ENCODE data around the gene F2RL3.
"Not testable (repeated sequence)": the region's sequence is repeated elsewhere in the genome, so short reads cannot be mapped to it uniquely, and the experiment has no call there.

The F2RL3 gene

DNA sequence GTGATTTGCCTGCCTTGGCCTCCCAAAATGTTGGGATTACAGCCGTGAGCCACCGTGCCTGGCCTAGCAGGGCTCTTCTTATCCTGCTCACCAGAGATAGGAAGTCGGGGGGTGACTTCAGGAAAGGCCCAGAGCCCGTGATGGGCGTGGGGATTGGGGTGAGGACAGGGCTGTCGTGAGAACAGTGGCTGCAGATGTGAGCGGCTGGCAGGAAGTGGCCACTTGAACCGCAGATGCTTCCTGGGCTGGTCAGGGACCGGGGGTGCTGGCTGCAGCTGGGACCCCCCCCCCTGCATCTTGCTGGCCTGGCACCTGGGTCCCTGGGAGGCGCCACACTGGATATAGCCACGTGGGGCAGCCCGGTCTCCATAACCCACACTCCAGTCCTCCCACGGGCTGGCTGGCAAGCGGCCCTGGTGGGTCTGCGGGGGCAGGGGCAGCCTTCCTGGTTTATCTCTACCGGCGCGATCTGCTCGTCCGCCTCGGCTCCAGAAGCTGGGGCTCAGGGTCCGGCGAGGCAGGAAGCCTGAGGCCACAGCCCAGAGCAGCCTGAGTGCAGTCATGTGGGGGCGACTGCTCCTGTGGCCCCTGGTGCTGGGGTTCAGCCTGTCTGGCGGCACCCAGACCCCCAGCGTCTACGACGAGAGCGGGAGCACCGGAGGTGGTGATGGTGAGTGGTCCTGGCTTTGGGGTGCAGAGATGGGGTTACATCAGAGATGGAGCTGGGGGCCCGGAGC lies at the start of gene F2RL3:
TSS of gene F2RL3 (plus strand) at position 371 of the 737 bp plus-strand sequence. CDS start at position 562, 191 bp downstream.
- no peak for DNase-seq

DNA sequence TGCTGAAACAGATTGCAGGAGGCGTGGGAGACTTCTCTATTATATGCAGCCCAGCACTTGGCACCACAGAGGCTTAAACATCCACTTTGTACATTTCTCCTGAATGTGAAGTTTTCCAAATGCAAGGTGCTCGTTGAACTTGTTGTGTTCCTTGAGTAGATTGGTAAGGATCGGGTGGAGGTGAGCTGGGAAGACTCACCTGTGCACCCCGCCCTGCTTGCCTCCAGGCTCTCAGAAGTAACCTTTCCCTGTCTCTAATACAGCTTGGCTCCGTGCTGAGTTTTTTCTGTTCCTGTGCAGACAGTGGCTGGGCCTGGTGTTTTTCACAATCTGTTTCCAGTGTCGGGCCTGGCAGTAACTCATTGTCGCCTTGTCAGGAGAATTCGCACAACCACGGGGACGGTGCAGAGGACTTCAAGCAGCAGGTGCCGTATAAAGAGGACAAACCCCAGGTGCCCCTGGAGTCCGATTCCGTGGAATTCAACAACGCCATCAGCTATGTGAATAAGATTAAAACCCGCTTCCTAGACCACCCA lies 47.3 kb upstream of the F2RL3 start:
- DNase-seq: no peak

DNA sequence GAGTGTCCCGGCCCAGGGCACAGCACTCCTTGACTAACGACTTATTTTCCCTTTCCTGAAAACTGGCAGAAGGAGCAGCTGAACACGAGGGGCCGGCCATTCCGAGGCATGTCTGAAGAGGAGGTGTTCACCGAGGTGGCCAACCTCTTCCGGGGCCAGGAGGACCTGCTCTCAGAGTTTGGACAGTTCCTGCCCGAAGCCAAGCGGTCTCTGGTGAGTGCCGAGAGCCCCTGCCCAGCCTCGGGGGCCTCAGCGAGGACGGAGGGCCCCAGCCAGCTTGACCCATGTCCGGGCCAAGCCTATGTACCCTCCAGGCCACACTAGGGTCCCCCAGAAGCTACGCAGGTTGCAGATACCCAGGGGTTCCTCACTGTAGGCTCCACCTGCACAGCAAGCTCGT lies 41.9 kb upstream of the F2RL3 start:
- no peak for DNase-seq

DNA sequence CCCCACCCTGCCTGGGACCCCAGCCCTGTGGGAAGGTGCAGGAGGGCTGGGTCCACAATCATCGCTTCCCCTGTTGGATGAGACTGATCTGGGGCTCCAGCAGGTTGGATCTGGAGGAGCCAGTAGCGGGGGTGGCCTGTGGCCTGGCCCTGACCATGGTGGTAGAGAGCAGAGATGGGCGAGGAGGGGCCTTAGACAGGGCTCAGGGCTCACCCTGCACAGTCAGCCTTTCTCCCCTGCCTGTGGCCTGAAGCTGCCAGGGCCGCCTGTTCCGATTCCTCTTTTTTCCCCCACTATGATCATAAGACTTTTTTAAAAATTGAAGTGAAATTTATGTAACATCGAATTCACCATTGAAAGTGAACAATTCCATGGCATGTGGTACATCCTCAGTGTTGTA lies 41.4 kb upstream of the F2RL3 start:
- no peak for DNase-seq

DNA sequence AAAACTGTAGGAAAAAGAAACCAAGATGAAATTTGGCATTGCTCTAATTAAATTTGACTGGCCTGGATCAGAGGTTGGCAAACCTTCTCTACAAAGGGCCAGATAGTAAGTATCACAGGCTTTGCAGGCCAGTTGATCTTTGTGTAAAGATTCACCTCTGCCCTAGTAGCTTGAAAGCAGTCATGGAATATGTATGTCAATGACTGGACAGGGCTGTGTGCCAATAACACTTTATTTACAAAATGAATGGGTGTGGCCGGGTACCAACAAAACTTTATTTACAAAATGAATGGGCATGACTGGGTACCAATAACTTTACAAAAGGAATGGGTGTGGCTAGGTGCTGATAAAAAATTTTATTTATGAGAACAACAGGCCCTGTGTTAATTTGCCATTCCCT lies 39.6 kb upstream of the F2RL3 start:
- DNase-seq: no peak

DNA sequence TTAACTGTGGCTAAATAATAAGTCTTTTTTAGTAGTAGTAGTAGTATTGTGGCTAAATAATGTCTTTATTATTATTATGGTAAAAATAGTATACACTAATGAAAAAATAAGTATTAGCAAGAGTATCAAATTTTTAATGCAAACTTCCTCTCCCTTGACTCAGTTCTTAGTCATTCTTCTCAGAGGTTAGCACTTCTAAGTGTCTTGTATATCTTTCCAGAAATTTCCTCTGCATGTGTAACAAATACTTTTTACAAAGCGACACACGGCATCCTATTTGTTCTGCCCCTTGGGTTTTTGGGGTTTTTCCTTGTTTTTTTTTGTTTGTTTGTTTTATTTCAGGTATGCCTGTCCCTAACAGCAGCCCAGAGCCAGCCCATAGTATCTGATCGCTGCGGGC lies 38.7 kb upstream of the F2RL3 start:
- DNase-seq: no peak

DNA sequence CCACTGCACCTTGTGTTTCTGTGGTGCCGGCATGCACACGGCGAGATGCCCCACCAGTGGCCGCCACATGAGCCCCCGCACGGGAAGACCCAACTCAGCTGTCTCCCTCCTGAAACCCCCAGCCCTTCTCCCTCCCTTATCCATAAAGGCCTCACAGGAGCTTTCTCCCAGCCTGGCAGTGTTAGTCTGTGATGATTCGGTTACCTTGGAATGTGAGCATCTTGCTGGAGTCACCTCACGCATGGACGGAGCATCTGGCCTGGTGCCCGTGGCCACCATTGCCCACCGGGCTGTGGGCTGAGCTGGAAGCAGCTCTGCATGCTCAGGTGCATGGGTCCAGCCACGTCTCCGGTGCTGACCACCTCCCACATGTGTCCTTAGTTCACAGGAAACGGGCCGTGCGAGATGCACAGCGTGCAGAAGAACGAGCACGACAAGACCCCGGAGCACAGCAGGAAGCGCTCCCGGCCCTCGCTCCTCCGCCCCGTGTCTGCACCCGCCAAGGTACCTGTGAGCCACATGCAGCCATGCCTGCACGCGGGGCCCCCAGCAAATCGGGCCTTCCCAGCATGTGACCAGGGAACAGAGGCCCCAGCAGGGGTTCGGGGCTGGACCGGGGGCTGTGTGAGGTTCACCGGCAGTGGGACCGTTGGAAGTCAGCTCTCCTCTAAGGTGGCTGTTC lies 37.6 kb upstream of the F2RL3 start:
- DNase-seq: no peak

DNA sequence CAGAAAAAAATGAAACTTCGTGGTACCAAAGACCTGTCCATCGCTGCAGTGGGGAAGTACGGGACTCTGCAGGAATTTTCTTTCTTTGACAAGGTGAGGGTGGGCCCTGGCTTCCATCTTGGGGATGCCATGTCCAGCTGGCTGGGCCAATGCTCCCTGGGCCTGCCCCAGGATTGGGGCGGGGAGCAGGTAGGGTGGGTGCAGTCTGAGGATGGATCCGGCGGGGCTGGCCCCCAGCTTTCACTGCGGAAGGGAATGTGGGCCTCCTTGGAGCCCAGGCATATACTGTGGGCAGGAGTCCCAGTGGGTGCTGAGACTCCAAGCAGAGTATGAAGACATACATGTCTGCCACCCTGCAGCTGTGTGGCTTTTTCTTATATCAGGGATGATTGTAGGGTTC lies 35.7 kb upstream of the F2RL3 start:
- no peak for DNase-seq

DNA sequence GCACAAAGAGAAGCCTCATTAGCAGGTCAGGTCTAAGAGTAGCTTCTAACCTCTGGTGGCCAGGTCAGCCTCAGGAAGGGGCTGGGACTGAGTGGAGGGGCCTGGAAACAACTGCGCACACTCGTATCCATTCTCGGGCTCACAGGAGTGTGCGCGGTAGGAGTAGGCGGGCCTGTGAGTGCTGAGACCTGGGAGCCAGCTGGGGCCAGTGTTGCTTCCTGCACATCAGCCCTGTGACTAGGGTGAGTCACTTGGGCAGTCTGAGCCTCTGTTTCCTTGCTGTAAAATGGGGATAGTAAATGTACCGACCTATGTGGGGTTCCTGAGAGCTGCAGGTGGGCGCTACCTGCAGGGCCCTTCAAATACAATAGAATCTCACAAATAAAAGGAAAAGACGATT lies 32.7 kb upstream of the F2RL3 start:
- no peak for DNase-seq

DNA sequence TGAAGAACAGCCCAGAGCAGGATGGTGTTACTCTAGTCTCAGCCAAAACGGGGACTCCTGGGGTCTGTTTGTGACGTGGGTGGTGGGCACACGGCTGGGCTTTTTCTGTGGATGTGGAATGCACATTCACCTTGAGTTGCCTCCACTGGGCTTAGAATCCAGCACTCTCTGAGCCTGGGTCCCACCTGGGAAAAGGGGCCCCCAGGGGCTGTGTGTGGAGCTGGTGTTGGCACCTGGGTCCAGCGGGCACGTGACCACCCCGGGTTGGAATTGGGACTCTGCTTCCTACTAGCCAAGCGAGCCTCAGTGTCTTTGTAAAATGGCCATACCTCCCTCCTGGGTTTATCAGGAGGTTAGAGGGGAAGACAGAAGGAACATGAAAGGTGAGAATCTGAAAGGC lies 29.2 kb upstream of the F2RL3 start:
- no peak for DNase-seq

DNA sequence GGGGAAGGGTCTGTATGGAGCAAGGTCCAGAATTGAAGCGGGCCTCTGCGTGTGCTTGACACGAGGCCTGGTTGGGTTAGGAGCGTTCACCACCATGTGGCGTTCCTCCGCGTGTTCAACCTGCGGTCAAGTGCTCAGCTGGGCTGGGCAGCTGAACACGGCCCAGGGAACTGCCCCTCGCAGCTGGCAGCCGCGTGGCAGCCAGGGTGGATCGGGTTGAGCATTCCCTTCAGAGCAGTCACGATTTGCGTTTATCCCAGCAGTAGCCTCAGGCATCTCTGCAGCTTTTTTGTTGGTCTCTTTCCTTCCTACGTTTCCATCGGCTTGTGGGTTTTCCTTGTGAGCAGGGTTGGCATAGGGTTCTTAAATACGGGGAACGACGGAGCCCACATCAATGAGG lies 28.7 kb upstream of the F2RL3 start:
- DNase-seq: no peak

DNA sequence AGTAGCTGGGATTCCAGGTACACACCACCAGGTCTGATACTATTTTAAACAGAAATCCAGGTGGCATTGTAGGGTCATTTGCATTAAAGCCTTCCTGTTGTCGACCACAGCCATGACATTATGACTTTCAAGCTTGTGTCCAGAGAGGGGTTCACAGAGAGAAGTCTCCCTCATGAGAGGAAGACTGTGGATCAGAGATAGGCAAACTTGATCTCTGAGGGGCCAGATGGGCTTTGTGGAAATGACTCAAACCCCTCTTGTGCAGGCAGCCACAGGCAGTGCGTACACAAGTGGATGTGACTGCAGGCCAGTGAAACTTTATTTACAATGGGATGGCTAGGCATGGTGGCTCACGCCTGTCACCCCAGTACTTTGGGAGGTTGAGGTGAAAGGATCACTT lies 27.8 kb upstream of the F2RL3 start:
- no peak for DNase-seq

DNA sequence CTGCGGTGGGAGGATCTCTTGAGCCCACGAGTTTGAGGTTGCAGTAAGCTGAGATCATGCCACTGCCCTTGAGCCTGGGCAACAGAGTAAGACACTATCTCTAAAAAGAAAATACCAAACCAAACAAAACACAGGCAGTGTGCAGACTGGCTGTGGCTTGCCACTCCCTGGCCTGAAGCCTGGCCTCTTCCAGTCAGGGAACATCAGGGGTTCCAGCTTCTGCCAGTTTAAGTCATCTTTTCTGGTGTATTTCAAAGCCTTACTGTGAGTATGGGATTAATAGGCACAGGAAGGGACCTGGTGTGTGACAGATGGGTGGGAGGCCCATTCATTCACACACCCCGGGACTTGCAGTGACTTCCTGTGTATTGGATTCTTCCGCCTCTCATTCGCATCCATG lies 27.0 kb upstream of the F2RL3 start:
- no peak for DNase-seq

DNA sequence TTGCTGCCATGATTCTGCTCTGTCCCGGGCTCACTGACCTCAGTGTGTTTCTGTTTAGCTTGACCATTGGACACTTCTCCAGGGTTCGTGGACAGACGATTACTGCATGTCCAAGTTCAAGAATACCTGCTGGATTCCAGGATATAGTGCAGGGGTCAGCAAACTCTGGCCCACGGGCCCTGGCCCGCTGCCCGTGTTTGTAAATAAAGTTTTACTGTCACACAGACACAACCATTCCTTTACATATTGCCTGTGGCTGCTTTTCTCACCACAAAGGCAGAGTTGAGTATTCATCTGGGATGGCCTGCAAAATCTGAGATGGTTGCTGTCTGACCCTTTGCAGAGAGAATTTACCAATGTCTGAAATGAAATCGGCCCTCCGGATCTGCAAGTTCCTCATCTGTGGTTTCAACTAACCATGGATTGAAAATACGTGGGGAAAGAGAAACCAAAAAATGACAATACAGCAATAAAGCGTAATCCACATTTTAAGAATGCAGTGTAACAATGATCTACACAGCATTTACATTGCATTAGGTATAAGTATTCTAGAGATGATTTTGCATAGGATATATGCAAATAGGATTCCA lies 25.9 kb upstream of the F2RL3 start:
- no peak for DNase-seq

DNA sequence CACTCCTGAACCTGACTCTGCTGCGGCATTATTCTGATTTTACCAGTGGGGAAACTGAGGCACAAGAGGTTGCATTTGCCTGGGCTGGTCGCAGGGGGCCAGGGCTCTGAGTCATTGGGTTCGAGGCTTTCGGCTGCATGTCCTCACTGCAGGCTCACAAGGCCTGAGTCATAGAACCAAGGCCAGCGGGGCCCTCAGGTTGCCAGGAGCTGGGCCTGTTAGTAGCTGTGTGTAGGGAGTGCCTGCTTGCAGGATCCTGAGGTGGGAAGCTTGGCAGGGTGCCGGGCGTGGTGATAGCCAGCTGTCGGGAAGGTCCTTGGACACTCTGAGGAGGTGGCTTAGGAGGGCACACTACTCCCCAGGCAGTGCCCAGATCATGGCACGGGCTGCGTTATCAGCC lies 21.6 kb upstream of the F2RL3 start:
- no peak for DNase-seq

DNA sequence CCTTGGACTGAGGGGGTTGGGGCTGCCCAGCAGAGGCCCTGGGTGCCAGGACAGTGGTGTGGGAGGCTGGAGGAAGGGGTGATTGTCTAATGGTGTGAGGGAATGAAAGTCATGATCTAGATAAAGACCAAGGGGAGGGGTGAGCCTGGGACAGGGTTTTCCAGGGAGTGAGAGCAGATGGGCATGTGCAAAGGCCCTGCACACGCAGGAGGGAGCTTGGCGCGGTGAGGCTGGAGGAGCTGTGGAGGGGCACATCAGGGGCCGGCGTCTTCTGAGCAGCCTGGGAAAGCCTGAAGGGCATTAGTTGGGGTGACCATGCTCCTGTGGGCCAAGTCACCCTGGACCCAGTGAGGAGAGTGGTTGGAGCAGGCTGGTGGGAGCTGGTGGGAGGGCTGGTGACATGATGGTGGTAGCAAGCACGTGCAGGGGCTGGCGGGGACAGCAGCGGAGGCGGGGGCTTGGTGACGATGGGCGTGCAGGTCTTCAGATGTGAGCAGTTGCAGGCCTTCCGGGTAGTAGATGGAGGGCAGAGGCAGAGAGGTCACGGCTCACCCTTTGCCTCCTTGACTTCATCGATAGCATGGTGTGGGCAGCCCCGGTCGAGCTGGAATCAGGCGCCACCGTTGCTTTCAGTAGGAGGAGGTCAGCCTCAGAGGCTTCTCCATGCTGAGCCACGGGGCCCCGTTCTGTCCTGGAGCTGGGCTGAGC lies 20.2 kb upstream of the F2RL3 start:
- no peak for DNase-seq

DNA sequence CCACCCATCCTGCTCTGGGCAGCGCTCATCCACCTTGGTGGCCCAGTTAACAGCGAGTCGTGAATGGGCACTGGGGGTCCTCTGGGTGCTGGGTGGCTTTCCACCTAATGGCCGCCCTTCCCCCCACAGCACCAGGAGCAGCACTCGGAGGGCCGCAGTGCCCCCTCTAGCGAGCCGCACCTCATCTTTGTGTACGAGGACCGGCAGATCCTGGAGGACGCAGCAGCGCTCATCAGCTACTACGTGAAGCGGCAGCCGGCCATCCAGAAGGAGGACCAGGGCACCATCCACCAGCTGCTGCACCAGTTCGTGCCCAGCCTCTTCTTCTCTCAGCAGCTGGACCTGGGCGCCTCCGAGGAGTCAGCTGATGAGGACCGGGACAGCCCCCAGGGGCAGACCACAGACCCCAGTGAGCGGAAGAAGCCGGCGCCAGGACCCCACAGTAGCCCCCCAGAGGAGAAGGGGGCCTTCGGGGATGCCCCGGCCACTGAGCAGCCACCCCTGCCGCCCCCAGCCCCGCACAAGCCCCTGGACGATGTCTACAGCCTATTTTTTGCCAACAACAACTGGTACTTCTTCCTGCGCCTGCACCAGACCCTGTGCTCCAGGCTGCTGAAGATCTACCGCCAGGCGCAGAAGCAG lies 19.3 kb upstream of the F2RL3 start:
- DNase-seq: no peak

DNA sequence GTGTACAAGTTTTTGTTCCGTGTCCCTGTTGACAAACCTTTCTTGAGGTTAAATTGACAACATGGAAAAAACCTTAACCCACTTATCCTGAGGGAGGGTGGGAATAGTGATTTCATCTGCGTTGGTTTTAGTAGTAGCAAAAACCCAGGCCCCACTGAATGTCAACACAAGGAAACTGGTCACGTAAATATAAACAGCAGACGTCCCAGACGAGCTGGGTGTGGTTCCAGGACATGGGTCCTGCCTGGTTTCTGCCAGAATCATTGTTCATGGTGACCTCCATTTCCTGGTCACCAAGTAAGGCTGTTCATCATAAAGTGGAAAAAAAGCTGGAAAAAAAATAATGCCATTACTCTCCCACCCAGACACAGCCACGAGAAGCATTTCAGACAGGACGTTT lies 16.9 kb upstream of the F2RL3 start:
- no peak for DNase-seq

DNA sequence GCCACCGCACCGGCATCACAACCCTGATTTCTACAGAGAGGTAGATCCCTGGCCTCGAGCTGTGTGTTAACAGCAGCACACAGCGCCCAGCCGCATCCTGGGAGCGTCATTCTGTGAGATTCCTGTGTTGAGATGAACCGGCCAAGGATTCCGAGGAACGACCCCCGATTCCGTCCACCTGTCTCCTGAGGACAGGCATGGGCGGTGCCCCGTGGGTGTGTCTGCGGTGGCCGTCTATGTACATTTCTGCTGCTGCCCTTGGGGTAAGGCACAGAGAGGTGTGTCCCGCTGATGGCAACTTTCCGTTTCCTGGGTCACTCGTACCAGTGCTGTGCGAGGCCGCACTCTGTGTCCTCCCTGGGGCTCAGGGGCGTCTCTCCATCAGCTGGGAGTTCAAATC lies 16.1 kb upstream of the F2RL3 start:
- DNase-seq: no peak

DNA sequence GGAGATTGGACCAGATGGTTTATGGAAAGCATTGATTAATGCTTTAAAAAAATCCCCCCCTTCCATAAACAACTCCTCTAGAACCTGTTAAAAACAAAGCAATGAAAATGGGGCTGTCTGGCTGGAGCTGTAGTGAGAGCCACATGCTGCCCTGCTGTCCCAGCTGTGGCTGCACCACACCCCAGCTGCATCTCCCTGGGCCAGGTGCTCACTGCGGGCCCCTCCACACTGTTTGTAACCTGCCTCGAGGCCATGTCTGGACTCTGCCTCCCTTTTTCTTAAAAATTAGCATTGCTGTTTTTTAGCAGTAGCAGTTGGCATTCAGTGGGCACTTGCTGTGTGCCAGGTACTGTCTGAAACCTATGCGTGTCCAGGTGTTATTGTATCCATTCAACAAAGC lies 15.2 kb upstream of the F2RL3 start:
- DNase-seq: no peak

DNA sequence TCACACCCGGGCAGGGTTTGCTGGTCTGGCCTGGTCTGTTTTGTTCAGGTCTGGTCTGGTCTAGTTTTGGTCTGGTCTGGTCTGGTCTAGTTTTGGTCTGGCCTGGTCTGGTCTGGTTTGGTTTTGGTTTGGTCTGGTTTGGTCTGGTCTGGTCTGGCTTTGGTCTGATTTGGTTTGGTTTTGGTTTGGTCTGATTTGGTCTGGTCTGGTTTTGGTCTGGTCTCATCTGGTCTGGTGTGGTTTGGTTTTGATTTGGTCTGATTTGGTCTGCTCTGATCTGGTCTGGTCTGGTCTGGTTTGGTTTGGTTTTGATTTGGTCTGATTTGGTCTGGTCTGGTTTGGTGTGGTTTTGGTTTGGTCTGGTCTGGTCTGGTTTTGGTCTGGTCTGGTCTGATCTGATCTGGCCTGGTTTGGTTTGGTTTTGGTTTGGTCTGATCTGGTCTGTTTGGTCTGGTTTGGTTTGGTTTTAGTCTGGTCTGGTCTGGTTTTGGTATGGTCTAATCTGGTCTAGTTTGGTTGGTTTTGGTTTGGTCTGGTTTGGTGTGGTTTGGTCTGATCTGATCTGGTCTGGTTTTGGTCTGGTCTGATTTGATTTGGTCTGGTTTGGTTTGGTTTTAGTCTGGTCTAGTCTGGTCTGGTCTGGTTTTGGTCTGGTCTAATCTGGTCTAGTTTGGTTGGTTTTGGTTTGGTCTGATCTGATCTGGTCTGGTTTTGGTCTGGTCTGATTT lies 14.4 kb upstream of the F2RL3 start:
- DNase-seq: no peak

DNA sequence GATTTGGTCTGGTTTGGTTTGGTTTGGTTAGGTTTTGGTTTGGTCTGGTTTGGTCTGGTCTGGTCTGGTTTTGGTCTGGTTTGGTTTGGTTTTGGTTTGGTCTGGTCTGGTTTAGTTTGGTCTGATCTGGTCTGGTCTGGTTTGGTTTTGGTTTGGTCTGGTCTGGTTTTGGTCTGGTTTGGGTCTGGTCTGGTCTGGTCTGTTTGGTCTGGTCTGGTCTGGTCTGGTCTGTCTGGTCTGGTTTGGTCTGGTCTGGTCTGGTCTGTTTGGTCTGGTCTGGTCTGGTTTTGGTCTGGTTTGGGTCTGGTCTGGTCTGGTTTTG lies 13.9 kb upstream of the F2RL3 start:
- DNase-seq: not testable (repeated sequence)

Data from activated T-cell treated with anti-CD3 and anti-CD28 coated beads, Interleukin-2, amount 50 U/mL, for 48 hours (primary cell).